H1 (cell line): ENCODE results near the gene GRAP. TPM values are rescaled to one million over a fixed set of nuclear protein-coding genes. Genes with fewer than 3 reads are reported as not detected.

Experiments
- ATF2 ChIP-seq: IDR thresholded peaks from 2 replicates; pipeline ENCODE4 v1.6.1; 2012; ENCODE audit warnings: low read length, inconsistent platforms
- HDAC6 ChIP-seq: IDR thresholded peaks from one replicate; pipeline ENCODE4 v1.7.1; 2012; ENCODE audit warnings: low read depth, mild to moderate bottlenecking, inconsistent platforms, low read length, moderate library complexity
- KDM5A ChIP-seq: fragments of 200-600 bp; IDR thresholded peaks from 2 replicates; pipeline ENCODE4 v1.7.1; 2012; ENCODE audit warnings: mild to moderate bottlenecking, low read length, inconsistent platforms, mixed read lengths
- polyA plus RNA-seq, 7 experiments: library from polyadenylated mRNA; depleted of rRNA in 3 of 7; stranded (reverse) in 5 of 7; unstranded in 2 of 7; fragments of >200 nt in 5 of 7; fragments of 200-250 nt in 2 of 7; gene quantifications; 1 replicate in 5 of 7; 2 replicates in 1 of 7; 4 replicates in 1 of 7; pipeline versions ENCODE4 v1.2.1 to v1.2.3, GENCODE V29; 2011 to 2013; ENCODE audit warnings: missing spikeins in 2 of 7, mixed read lengths in 2 of 7
- total RNA-seq: library from RNA; stranded (reverse); fragmentation: NEBNext Ultra II Directional; extraction: Animal tissue kit (Norgen Biotek cat#: 25700); gene quantifications from 2 replicates; pipeline ENCODE4 v1.2.1, GENCODE V29; 2021

Gene GRAP
- total and polyA plus RNA-seq, 2 of the 8 experiments (the other 6 are each of a cell fraction or from before 2014, with no cell fraction given) = 0.18 to 0.24 TPM

- no peak for TF ChIP-seq ATF2
- no peak for TF ChIP-seq HDAC6
- no peak for TF ChIP-seq KDM5A
These were observed 32.7 kb downstream of the GRAP start (continued) for GRCh38 chr17:19013806-19014627.
